HEK293T (cell line): Measurements from ENCODE around the gene SLC39A3.

Experiments
- CTBP1 ChIP-seq: fragments of 450-650 bp; IDR thresholded peaks from 2 replicates; pipeline ENCODE4 v1.6.1; 2016; ENCODE audit warnings: borderline replicate concordance
- ELF4 ChIP-seq: fragments of 450-650 bp; IDR thresholded peaks from 2 replicates; pipeline ENCODE4 v1.6.1; 2017; ENCODE audit warnings: antibody characterized with exemption
- FOXA1 ChIP-seq: fragments of 450-650 bp; IDR thresholded peaks from 2 replicates; pipeline ENCODE4 v1.6.1; 2016; ENCODE audit warnings: mild to moderate bottlenecking
- FOXM1 ChIP-seq: fragments of 450-650 bp; IDR thresholded peaks from 2 replicates; pipeline ENCODE4 v1.6.1; 2017; ENCODE audit warnings: mild to moderate bottlenecking, borderline replicate concordance
- HDGF ChIP-seq: fragments of 450-650 bp; IDR thresholded peaks from 2 replicates; pipeline ENCODE4 v1.6.1; 2017; ENCODE audit warnings: antibody characterized with exemption, borderline replicate concordance
- LEF1 ChIP-seq: fragments of 450-650 bp; IDR thresholded peaks from 2 replicates; pipeline ENCODE4 v1.6.1; 2017; ENCODE audit warnings: mild to moderate bottlenecking, borderline replicate concordance
- SP1 ChIP-seq: fragments of 450-650 bp; IDR thresholded peaks from 2 replicates; pipeline ENCODE4 v1.6.1; 2017
- TARDBP ChIP-seq: fragments of 450-650 bp; IDR thresholded peaks from 2 replicates; pipeline ENCODE4 v1.6.1; 2016

DNA sequence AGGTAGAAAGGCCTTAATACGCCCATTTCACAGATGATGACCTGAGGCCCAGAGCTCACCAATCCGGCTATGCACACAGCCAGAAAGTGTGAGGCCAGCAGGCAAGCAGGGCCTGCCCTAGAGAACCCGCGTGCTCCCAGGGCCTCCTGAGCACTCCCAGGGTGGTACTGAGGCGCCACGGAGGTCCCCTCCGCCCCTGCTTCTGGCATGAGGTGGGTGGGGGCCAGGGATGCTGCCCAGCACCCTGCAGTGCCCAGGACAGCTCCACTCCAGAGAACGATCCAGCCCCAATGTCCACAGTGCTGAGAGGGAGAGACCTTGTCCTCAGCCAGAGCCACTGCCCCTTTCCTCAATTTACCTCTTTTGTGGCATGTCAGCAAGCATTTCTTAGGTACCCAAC lies 29.4 kb upstream of the SLC39A3 start:
- no peak for TF ChIP-seq LEF1
- no peak for TF ChIP-seq SP1
- TF ChIP-seq FOXM1, result no peak
- TF ChIP-seq TARDBP, result no peak
- TF ChIP-seq FOXA1, result no peak
- TF ChIP-seq HDGF, result no peak
- no peak for TF ChIP-seq ELF4
- no peak for TF ChIP-seq CTBP1
